HTR-8/SVneo (cell line): ENCODE results near the gene ECHDC3.
A peak's percentile ranks its signal among the peaks of the same experiment; 100 is the strongest.

Experiments used
- DNase-seq: peaks from one replicate; pipeline ENCODE4 v3.0.0; 2011; ENCODE audit warnings: low spot score, mixed read lengths; ENCODE audit not compliant: insufficient read length
- FAIRE-seq: peaks from 2 replicates; lab custom pipeline; 2011; peaks lifted over from hg19 to GRCh38; lab: Jason Lieb, UNC

The ECHDC3 gene

DNA sequence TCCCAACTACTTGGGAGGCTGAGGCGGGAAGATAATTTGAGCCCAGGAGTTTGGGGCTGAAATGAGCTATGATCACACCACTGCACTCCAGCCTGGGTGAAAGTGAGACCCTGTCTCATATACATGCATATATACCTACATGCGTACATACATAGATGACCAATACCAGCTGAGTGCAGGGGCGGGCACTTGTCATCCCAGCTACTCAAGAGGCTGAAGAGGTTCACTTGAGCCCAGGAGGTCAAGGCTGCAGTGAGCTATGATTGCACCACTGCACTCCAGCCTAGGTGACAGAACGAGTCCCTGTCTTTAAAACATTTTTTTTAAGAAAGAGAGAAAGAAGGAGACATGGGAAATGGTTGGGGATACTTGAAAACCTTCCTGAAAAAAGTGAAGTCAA is 63.6 kb downstream of the ECHDC3 start:
- no peak for FAIRE-seq

DNA sequence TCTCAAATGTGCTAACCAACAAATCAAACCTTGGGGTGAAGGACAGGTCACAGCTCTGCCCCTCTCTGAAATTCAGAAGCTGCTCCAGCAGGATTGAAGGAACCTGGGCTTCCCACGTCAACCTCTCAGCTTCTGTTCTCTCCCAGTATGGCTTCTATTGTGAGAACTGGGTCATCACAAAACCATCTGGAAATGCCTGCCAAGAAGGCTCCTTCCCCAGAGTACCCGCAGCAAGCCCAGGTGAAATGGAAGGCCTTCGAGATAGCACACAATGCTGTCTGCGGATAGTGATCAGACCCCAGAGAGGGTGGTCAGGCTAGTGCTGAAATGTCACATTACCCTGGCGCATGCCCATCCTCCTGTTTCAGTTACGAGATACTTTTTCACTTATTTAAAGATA is 64.5 kb downstream of the ECHDC3 start:
- no peak for DNase-seq
- FAIRE-seq, result no peak

More for the DNA sequence above, 63.6 kb downstream of the ECHDC3 start:
- DNase-seq, result no peak

DNA sequence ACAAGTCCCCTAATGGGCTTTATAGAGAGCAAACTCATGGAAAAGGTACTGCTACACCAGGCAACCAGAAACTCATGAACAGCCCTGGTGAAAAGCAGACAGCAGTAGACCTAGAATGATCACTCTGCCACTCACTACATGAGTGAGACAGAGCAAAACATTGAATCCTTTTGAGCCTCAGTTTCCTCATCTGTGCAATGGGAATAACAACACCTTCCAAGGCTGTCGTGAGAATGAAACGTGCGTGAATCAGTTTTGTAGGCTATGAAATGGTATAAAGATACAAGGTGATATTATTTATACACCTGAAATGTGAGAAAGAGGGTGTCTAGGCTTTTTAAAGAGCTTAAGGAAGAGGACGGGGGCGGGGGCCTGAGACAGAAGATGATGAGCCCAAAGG is 66.6 kb downstream of the ECHDC3 start:
- no peak for FAIRE-seq

DNA sequence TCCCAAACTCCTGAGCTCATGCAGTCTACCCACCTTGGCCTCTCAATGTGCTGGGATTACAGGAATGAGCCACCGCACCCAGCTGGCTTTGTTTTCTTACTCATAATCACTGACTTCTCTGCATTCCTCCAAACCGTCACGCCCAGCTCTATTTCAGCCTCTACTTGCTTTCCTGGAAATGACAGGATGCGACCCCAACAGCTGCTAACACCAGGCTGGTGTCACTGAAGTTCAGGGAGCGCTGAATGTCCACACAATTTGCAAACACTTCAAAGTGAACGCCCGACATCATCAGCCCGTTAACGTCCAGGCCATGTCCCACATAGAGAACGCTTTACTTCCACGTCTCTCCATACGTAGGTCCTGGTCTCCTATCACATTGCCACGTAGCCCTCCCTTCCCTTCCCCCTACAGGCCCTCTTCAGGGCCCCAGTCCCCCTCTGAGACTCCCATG is 68.2 kb downstream of the ECHDC3 start:
- FAIRE-seq, result peak; percentile 55
- DNase-seq, result no peak

More for the DNA sequence above, 66.6 kb downstream of the ECHDC3 start:
- DNase-seq, result no peak

DNA sequence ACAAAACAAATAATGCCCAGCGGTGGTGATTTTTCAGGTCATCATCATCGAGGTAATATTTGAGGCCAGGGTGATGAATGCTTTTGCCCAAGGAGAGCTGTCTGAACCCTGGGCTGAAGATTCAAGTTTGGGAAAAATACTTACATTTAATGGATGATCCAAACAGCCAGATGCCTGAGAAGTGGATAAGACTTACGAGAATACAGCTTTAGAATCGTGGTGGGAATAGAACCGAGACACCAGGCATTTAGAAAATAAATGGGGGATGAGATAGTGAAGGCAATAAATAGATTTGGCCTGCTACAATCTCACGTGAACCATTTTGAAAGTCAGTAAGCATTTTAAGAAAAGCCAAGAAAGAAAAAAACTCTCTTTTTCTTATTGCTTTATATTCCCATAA is 68.8 kb downstream of the ECHDC3 start:
- DNase-seq, result no peak
- FAIRE-seq, result no peak

DNA sequence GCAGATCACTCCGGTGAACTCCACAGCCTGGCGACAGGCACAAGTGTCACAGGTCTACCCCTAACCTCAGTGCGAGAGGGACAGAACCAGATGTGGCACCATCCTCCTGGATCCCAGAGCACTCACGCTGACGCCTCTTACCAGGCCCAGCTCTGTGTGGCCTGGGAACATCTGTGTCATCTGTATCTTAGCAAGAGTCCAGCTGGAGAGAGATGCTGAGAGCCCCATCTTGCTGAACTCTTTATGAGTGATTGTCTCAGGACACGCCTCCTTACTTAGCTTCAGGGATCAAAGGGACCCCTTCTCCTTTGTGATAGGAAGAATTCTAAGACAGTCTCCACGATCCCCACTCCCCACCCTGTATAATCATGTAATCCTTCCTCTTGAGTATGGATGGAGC is 71.0 kb downstream of the ECHDC3 start:
- DNase-seq (no peak), FAIRE-seq (no peak)
